GM18498 (cell line): ENCODE measurements around the gene ETV3.

Experiments used
- ATAC-seq: cut with Tn5 transposase; IDR thresholded peaks from one replicate; pipeline ENCODE4 v1.9.1; 2021; ENCODE audit warnings: mild to moderate bottlenecking, moderate library complexity; ENCODE audit not compliant: unreplicated experiment

Gene ETV3

GRCh38 chr1:157140063-157140588 lies 1.9 kb upstream of the ETV3 start:
- no peak for ATAC-seq

GRCh38 chr1:157139052-157139715 lies 989 bp upstream of the ETV3 start:
- ATAC-seq, result no peak

DNA sequence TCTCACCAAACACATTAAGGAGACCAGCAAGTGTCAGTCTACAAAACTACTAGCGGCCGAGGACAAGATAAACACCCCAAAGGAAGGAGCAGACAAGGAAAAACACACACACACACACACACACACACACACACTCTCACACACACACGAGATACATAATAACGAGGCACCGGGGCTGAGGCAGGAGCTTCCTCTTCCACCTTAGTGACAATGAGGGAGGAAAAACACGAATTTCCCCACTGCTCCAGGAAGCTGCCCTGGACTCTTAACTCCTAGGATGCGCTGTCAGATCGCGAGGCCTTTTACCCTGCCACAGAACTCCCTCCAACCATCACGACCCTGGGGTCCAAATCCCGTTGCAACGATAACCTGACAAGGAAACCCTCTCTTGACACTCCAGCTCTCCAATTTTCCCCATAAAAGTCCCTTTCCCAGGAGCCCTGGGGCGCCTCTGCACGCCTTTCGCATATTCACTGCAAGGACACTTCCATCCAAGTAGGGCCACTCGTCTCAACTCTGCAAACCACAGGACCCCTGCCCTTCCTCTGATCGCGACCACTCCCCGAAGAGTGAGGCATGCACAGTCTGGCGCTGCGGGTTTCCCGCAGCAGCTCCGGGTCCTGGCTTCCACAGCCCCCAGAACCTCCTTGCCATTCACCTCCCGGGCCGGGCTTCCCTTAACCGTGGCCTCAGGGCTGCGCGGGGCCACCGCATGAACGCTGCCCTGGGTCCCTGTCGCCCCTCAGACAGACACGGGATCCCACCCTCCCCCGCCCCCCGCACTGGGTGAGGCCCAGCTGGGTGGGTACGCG lies 581 bp downstream of the ETV3 start:
- peak; percentile 5 for ATAC-seq

GRCh38 chr1:157137046-157137407 lies 1.2 kb downstream of the ETV3 start:
- ATAC-seq, result no peak

DNA sequence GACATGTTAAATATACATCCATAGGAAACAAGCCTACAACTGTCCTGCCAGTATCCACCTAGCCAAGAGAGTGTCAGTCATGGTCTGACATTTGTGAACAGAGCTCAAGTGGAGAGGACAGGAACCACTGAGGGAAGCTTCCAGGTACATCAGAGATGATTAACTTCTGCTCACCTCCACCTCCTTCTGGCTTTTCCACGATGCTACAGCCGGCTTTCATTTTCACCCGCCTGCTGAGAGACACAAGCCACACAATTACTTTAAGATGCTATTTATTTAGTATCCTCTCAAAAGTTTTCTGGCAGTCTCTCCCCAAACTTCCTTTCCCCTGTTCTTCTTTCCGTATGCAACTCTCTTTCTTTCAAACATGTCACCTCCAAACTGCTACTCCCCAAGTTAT lies 2.1 kb downstream of the ETV3 start:
- no peak for ATAC-seq

- no peak for ATAC-seq
Observed at GRCh38 chr1:157135646-157136045, 2.5 kb downstream of the ETV3 start.

- no peak for ATAC-seq
Observed at GRCh38 chr1:157135070-157135469, 3.1 kb downstream of the ETV3 start.

DNA sequence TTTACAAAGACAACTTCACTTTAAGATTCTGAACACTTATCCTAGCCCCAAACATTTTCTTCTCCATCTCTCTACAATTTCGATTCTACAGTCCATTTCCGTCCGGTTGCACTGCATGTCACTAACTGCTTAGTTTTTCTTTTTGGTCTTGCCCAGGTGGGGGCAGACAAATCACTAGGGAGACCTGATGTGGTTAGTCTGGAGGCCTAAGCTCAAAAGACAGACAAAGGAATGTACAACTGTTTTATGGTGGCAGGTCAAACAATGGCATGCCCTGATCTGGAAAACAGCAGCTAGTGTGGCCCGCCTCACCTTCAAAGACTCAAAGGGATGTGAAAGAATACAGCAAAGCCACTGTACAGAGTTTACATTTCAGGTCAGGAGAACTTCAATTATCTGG lies 3.8 kb downstream of the ETV3 start:
- no peak for ATAC-seq

GRCh38 chr1:157133426-157133825 lies 4.8 kb downstream of the ETV3 start:
- ATAC-seq, result no peak

DNA sequence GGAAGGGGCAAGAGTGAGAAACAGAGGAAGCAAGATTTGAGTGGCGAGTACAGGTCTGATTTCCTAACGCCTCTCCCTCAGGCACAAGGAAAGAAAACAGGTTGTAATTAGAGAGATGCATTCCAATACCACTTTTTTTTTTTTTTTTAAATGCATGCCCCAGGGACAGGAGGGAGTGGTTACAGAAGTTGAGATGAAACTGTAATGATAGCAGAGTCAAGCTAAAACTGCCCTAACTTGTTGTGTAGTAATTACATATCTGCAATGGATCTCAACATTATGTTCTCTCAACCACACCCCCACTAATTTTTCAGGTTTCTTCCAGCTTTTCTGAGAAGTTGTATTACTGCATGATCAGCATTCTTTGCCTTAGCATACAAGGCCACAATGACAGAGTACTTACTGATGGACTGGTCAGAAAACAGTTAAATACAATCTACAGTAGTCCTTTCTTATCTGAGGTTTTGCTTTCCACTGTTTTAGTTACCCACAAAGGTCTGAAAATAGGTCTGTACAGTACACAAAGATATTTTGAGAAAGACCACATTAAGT lies 5.5 kb downstream of the ETV3 start:
- ATAC-seq, result no peak

DNA sequence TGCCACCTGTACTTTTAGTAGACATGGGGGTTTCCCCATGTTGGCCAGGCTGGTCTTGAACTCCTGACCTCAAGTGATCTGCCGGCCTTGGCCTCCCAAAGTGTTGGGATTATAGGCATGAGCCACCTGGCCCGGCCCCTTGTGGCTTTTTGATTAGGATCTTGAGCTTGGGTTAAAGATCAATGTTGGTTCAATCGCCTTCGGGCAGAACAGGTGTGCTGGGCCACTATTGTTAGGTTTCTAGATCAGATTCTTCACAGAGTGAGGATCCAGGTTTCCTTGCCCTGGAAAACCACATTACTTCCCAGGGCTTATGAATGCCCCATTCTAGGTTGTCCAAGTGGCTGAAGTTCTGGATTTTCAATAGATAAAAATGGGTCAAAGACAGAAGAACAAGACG lies 6.1 kb downstream of the ETV3 start:
- no peak for ATAC-seq

DNA sequence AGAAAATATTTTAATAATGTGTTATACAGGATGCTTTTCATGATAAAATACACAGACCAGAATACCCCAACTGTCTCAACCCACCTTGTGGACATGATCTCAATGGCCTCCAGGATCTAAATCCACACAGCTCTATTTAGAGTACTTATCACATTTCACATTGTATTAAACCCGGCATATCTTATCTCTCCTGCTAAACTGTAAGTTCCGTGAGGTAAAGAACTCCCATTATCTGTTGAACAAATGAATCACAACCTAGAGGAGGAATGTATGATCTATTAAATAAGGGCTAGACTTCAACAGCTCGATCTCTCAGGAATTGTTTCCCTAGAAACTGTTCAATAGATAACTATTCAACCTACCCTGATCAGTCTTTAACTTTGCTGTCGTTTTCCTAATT lies 6.9 kb downstream of the ETV3 start:
- no peak for ATAC-seq

GRCh38 chr1:157124855-157125254 lies 13.3 kb downstream of the ETV3 start:
- ATAC-seq, result no peak

- no peak for ATAC-seq
Observed at GRCh38 chr1:157119448-157119847, 18.7 kb downstream of the ETV3 start.

DNA sequence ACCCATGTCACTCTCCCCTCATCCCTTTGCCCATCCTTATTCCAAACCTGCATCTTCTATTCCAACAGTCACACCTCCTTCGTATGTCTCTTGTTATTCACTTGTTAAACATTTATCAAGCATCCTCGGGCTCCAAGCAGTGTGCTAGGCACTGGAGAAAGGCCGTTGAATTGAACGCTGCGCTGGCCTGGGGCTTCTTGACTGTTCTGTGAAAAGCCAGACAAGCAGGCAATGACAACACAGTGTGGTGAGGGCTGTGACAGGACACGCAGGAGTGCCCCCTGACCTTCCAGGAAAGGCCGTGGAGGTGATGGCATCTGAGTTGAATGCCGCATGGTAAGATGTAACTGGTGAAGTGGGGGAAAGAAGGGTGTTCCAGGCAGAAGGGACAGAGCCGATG lies 19.2 kb downstream of the ETV3 start:
- no peak for ATAC-seq

DNA sequence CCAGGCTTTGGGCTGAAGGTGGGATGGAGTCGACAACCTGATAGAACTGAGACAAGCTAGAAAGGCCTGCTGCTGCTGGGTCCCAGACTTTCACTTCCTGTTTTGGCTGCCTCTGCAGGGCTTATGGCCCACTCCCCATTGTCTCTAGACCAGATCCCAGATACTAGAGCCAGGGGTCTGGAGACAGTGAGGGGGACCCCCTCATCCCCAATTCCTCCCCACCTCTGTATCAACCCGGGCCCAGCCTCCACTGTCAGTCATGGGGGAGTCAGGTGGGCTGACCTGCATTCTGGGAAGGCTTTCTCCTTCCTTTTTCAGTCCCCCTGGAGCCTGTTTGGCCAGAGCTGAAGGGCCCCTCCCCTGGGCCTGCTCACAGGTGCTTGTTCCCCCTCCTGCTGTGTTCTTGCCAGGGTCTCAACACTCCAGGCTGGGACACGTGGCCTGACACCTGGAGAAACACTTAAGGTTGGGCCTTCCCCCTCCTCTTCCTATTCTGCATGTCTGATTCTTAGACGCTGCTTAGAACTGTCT lies 20.6 kb downstream of the ETV3 start:
- no peak for ATAC-seq

DNA sequence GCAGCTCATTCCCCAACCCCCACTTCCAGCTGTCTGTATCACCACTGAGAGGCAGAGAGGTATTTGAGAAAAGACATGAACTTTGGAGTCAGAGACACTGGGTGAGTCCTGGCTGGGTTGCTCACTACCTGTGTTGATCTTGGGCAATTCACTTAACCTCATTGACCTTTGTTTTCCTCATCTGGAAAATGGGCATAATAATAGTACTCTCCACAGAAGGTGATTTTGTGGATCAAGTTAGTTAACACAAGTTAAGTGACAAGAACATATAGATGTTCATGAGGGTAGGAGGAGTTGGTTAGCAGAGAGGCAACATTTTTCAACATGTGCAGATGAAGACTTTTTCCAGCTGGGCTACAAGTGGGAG lies 21.5 kb downstream of the ETV3 start:
- no peak for ATAC-seq

- no peak for ATAC-seq
Observed at GRCh38 chr1:157115851-157116736, 22.1 kb downstream of the ETV3 start.

GRCh38 chr1:157115429-157115838 lies 22.8 kb downstream of the ETV3 start:
- ATAC-seq, result no peak

DNA sequence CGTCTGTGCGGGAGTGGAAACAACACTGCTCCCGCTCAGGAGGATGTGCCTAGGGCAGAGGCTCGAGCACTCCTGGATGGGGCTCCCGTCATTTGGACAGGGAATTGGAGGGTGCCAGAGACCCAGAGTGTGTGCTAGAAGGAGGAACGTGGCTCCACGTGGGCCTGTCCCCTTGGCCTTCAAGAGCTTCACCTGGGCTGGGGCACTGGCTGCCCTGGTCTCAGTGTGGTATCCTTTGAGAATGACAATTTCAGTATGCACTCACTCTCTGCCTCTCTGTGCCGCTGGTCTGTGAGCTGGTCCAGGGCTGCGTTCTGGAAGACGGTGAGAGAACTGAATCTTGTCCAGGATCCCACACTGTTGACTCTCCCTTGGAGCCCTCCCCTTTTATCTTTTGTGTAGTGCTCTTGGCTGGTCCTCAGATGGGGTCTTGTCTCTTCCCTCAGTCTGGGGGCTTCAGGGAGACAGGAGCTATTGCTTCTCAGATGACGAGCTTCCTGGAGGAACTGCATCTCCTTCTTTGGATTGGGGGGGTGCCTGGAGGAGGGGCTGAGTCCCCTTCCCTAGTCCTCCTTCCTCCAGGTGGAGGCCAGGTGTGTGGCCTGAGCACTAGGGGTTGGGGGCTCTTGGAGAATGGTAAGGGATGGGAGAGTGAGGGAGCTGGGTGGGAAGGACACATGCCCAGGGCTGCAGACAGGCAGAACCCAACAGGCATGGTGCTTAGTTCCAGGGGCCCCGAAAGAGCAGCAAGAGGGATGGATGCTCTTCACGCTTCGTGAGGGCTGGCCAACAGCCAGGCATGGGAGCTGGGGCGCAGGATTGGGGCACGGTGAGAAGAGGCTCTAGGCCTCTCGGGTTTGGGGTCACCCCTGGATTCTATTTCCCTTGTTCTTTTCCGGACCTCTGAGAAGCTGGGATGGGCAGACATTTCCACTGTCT lies 23.7 kb downstream of the ETV3 start:
- ATAC-seq, result no peak
